Right lobe of liver (tissue), 4 donors: Measurements from ENCODE around the gene NUCKS1.

ENCODE experiments used
- POLR2A ChIP-seq: fragments of 450-650 bp; IDR thresholded peaks from one replicate; pipeline ENCODE4 v1.6.1; 2017; ENCODE audit warnings: antibody characterized with exemption, mild to moderate bottlenecking
- TF ChIP-seq, protein P1 (sequence below), 4 donors: fragments of 200-600 bp in 3 of 4; fragments of 450-650 bp in 1 of 4; IDR thresholded peaks; one replicate each; pipeline versions ENCODE4 v1.5.1 to v1.8.0; 2016 to 2022; ENCODE audit warnings: antibody characterized with exemption in 4 of 4, mild to moderate bottlenecking in 2 of 4
- donor health status: DM: no; HTN: no; CAD: no.
- donor health status: DM: no; HTN: no; CAD: no.
- donor health status: DM: no; HTN: yes; CAD: no.

DNA sequence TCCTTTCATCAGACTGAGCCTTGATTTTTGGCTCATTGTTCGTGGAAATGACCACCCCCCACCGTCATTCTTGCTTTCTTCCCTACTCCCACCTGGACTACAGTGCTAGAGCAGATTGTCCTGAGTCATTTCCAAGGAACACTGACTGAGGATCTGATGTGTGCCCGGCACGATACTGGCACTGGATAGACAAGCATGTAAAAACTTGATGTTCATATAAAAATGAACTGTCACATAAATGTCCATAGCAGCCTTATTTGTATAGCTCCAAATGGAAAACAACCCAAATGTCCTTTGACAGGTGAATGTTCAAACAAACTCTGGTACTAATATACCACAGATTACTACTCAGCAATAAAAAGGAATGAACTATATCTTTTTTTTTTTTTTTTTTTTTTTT lies 51.1 kb downstream of the NUCKS1 start:
- TF ChIP-seq POLR2A: no peak
- TF ChIP-seq, protein P1, sequence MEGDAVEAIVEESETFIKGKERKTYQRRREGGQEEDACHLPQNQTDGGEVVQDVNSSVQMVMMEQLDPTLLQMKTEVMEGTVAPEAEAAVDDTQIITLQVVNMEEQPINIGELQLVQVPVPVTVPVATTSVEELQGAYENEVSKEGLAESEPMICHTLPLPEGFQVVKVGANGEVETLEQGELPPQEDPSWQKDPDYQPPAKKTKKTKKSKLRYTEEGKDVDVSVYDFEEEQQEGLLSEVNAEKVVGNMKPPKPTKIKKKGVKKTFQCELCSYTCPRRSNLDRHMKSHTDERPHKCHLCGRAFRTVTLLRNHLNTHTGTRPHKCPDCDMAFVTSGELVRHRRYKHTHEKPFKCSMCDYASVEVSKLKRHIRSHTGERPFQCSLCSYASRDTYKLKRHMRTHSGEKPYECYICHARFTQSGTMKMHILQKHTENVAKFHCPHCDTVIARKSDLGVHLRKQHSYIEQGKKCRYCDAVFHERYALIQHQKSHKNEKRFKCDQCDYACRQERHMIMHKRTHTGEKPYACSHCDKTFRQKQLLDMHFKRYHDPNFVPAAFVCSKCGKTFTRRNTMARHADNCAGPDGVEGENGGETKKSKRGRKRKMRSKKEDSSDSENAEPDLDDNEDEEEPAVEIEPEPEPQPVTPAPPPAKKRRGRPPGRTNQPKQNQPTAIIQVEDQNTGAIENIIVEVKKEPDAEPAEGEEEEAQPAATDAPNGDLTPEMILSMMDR (IDR thresholded peaks at IDR 0.05): no peak
